HCT116 (cell line): ENCODE results near the gene SULT1A1. TPM values are rescaled to one million over a fixed set of nuclear protein-coding genes. Genes with fewer than 3 reads are reported as not detected.
"Not testable (repeated sequence)": the region's sequence is repeated elsewhere in the genome, so short reads cannot be mapped to it uniquely, and the experiment has no call there.

Source experiments
- ATAC-seq: fragments of 200-7000 bp; cut with Tn5 transposase; 2 replicates; pipeline ENCODE4 v1.9.1; 2020; ENCODE audit warnings: mild to moderate bottlenecking, moderate library complexity
- BruUV-seq: library from RNA; stranded (reverse); fragments of 400-500 nt; replicated peaks from 2 replicates; lab custom pipeline; 2021; lab: Mats Ljungman, UMichigan
- CTCF ChIA-PET: fragments of 300-600 bp; sonication (Branson Sonifier 250); formaldehyde crosslinking; loops from one replicate; lab custom pipeline; 2021; ENCODE audit warnings: antibody characterized with exemption; lab: Charles Lee
- POLR2A ChIA-PET: fragments of 300-600, 350-600 bp; sonication (Branson Sonifier 250); formaldehyde crosslinking; loops from one replicate; lab custom pipeline; 2021; ENCODE audit warnings: antibody characterized with exemption; lab: Charles Lee
- RAD21 ChIA-PET, 2 experiments: fragments of 300-600 bp; sonication (Branson Sonifier 250); formaldehyde crosslinking; loops; one replicate each; lab custom pipeline; 2023; ENCODE audit warnings: low total read pairs in 2 of 2; ENCODE audit not compliant: uncharacterized antibody in 2 of 2, unreplicated experiment in 2 of 2, low non-redundant PET in 1 of 2; lab: Charles Lee
- DNase-seq: peaks from one replicate; pipeline ENCODE4 v3.0.0-alpha.2; 2010; ENCODE audit warnings: low read depth, low spot score
- H2AFZ ChIP-seq: fragments of 200-600 bp; shearing (Covaris generic), sonication (generic); 2 replicates; pipeline ENCODE4 v1.6.1; 2017; ENCODE audit warnings: low read depth, mixed run types, mixed read lengths, antibody characterized with exemption, low read length; ENCODE audit not compliant: poor library complexity, severe bottlenecking
- H3K27ac ChIP-seq: 2 replicates; pipeline ENCODE4 v1.5.1; 2012; ENCODE audit warnings: low read depth, low read length
- H3K27me3 ChIP-seq: fragments of 200-600 bp; sonication (generic); 2 replicates; pipeline ENCODE4 v1.6.1; 2016; ENCODE audit warnings: mixed run types, low read length, mixed read lengths; ENCODE audit not compliant: insufficient read depth
- H3K36me3 ChIP-seq, 2 experiments: fragments of 200-500 bp in 1 of 2; fragments of 200-600 bp in 1 of 2; sonication (Bioruptor generic) in 1 of 2; sonication (generic) in 1 of 2; 2 replicates each; pipeline versions ENCODE4 v1.5.1 to v1.6.1; 2014 to 2016; ENCODE audit warnings: low read length in 2 of 2, inconsistent platforms in 1 of 2, mixed read lengths in 1 of 2, mixed run types in 1 of 2; ENCODE audit not compliant: insufficient read depth in 2 of 2, control insufficient read depth in 1 of 2
- H3K4me1 ChIP-seq, 2 experiments: fragments of 200-600 bp in 1 of 2; sonication (generic) in 1 of 2; 2 replicates each; pipeline versions ENCODE4 v1.5.1 to v1.6.1; 2012 to 2017; ENCODE audit warnings: low read length in 2 of 2, inconsistent platforms in 1 of 2, mild to moderate bottlenecking in 1 of 2, mixed read lengths in 1 of 2, mixed run types in 1 of 2, moderate library complexity in 1 of 2; ENCODE audit not compliant: insufficient read depth in 2 of 2, control insufficient read depth in 1 of 2
- H3K4me2 ChIP-seq: fragments of 200-600 bp; sonication (generic); 2 replicates; pipeline ENCODE4 v1.6.1; 2017; ENCODE audit warnings: mixed run types, low read length, mixed read lengths
- H3K4me3 ChIP-seq, 2 experiments: fragments of 200-600 bp in 1 of 2; sonication (generic) in 1 of 2; replicated peaks in 1 of 2; 2 replicates each; pipeline ENCODE4 v1.5.1; 2011 to 2016; ENCODE audit warnings: low read length in 2 of 2, control low read depth in 1 of 2, low read depth in 1 of 2, mild to moderate bottlenecking in 1 of 2, mixed read lengths in 1 of 2, mixed run types in 1 of 2
- H3K79me2 ChIP-seq: fragments of 200-600 bp; sonication (generic); 2 replicates; pipeline ENCODE4 v1.6.1; 2017; ENCODE audit warnings: mild to moderate bottlenecking, mixed run types, low read length, moderate library complexity, mixed read lengths; ENCODE audit not compliant: insufficient read depth
- H3K9ac ChIP-seq: fragments of 200-600 bp; sonication (generic); 2 replicates; pipeline ENCODE4 v1.6.1; 2016; ENCODE audit warnings: low read length, mixed read lengths
- H3K9me2 ChIP-seq: fragments of 200-600 bp; sonication (generic), shearing (Covaris generic); 2 replicates; pipeline ENCODE4 v1.6.1; 2017; ENCODE audit warnings: mixed run types, mild to moderate bottlenecking, moderate library complexity; ENCODE audit not compliant: insufficient read depth
- H3K9me3 ChIP-seq, 2 experiments: fragments of 200-500 bp in 1 of 2; fragments of 200-600 bp in 1 of 2; sonication (Bioruptor generic) in 1 of 2; sonication (generic) in 1 of 2; 2 replicates each; pipeline ENCODE4 v1.6.1; 2014 to 2017; ENCODE audit warnings: low read length in 2 of 2, mixed read lengths in 2 of 2, inconsistent platforms in 1 of 2, low read depth in 1 of 2, mild to moderate bottlenecking in 1 of 2, mixed run types in 1 of 2, moderate library complexity in 1 of 2; ENCODE audit not compliant: control insufficient read depth in 1 of 2, insufficient read depth in 1 of 2
- H4K20me1 ChIP-seq: fragments of 200-600 bp; sonication (generic), shearing (Covaris generic); 2 replicates; pipeline ENCODE4 v1.6.1; 2017; ENCODE audit warnings: mixed run types, mild to moderate bottlenecking, moderate library complexity; ENCODE audit not compliant: insufficient read depth
- CTCF ChIP-seq, 3 experiments: fragments of 200-600 bp in 1 of 3; sonication (generic) in 1 of 3; IDR thresholded peaks in 2 of 3; conservative IDR thresholded peaks in 1 of 3; 2 replicates each; pipeline ENCODE4 v1.5.1; 2012 to 2017; ENCODE audit warnings: low read depth in 2 of 3, low read length in 2 of 3, antibody characterized with exemption in 1 of 3, borderline replicate concordance in 1 of 3, control low read depth in 1 of 3, mild to moderate bottlenecking in 1 of 3, mixed read lengths in 1 of 3, mixed run types in 1 of 3, moderate library complexity in 1 of 3; ENCODE audit not compliant: insufficient read depth in 1 of 3
- RAD21 ChIP-seq: IDR thresholded peaks from 2 replicates; pipeline ENCODE4 v1.6.1; 2012; ENCODE audit warnings: low read depth, mild to moderate bottlenecking
- intact Hi-C: fragments of 100-400 bp; cut with micrococcal nuclease; formaldehyde crosslinking; loops from 2 replicates; pipeline ENCODE4 v1.10.0; 2022
- total RNA-seq: library from RNA; stranded (reverse); gene quantifications from one replicate; pipeline ENCODE4 v1.2.1, GENCODE V29; 2021; ENCODE audit not compliant: unreplicated experiment

Gene SULT1A1
- total RNA-seq, 1 experiment from 2014 or later = 23.1 TPM

- CTCF ChIA-PET, H3K4me3 ChIP-seq, H3K27me3 ChIP-seq, H3K79me2 ChIP-seq, H3K4me2 ChIP-seq, H3K9me2 ChIP-seq, H3K36me3 ChIP-seq, H3K9ac ChIP-seq, H3K9me3 ChIP-seq, DNase-seq, H3K27ac ChIP-seq, H4K20me1 ChIP-seq, BruUV-seq, POLR2A ChIA-PET, H2AFZ ChIP-seq, H3K4me1 ChIP-seq: not testable (repeated sequence)
- RAD21 ChIA-PET = interaction anchor here (0.6 to 1.0 kb wide), 2 partner anchors 66 to 338 kb away, joined by 3 to 4 read pairs; no protein-coding TSS in a partner anchor
- ATAC-seq = peak; percentile 50
- intact Hi-C loops = loop anchor here (5.0 kb wide), 1 partner anchor 338 kb away; no protein-coding TSS in a partner anchor
- TF ChIP-seq CTCF (IDR thresholded peaks at IDR 0.05 in 2 of 3, conservative IDR thresholded peaks at IDR 0.05 in 1 of 3; ENCODE audit: borderline replicate concordance in 1 of 3, insufficient read depth in 1 of 3, low read depth in 2 of 3, low read length in 2 of 3) = peak; percentile 50 to 68 (median 56)
- TF ChIP-seq RAD21 = peak; percentile 72
Measured at GRCh38 chr16:28615486-28616223, 5.8 kb upstream of the SULT1A1 start.

- intact Hi-C loops, POLR2A ChIA-PET, BruUV-seq: not testable (repeated sequence)
Measured at GRCh38 chr16:28614561-28614960, 4.7 kb upstream of the SULT1A1 start.

GRCh38 chr16:28613912-28614311 is 4.1 kb upstream of the SULT1A1 start:
- H3K4me3 ChIP-seq, H3K27me3 ChIP-seq, H3K79me2 ChIP-seq, ATAC-seq, CTCF ChIA-PET, intact Hi-C loops, BruUV-seq, H3K9me3 ChIP-seq, RAD21 ChIA-PET, DNase-seq, H2AFZ ChIP-seq, H4K20me1 ChIP-seq, H3K9me2 ChIP-seq, POLR2A ChIA-PET, H3K27ac ChIP-seq, H3K9ac ChIP-seq, H3K4me2 ChIP-seq, H3K36me3 ChIP-seq: not testable (repeated sequence)
- H3K4me1 ChIP-seq = peaks cover 7 to 18% of the 10 kb centered on the region in 2 experiments; a peak in 3 of 4 replicates

More at GRCh38 chr16:28614561-28614960, 4.7 kb upstream of the SULT1A1 start:
- H3K27me3 ChIP-seq, RAD21 ChIA-PET, H3K27ac ChIP-seq, H3K9me3 ChIP-seq, H3K4me3 ChIP-seq, ATAC-seq, H3K9ac ChIP-seq, H3K4me2 ChIP-seq, DNase-seq, H3K79me2 ChIP-seq, H4K20me1 ChIP-seq, H2AFZ ChIP-seq, H3K36me3 ChIP-seq, H3K9me2 ChIP-seq, CTCF ChIA-PET: not testable (repeated sequence)
- peaks cover 3 to 12% of the 10 kb centered on the region in 2 experiments; a peak in 3 of 4 replicates for H3K4me1 ChIP-seq
